Measurements from ENCODE around the gene CDC20B.
"Not testable (repeated sequence)": the region's sequence is repeated elsewhere in the genome, so short reads cannot be mapped to it uniquely, and the experiment has no call there.

CDC20B gene

GRCh38 chr5:55160493-55161209 lies 12.3 kb downstream of the CDC20B start:
- DNase-seq (ENCODE audit: low read depth) = peak; percentile 94

GRCh38 chr5:55159763-55160492 lies 13.0 kb downstream of the CDC20B start, which contains the start of gene GPX8:
GPX8 (plus strand) TSS chr5:55160171; CDS start chr5:55160193, 22 bp downstream.
- peak; percentile 82 for DNase-seq (ENCODE audit: low read depth)

GRCh38 chr5:55154873-55155272 lies 18.1 kb downstream of the CDC20B start:
- DNase-seq (ENCODE audit: low read depth) = peak; percentile 48

GRCh38 chr5:55151923-55152842 lies 20.8 kb downstream of the CDC20B start:
- peak; percentile 91 for DNase-seq (ENCODE audit: low read depth)

- DNase-seq (ENCODE audit: low read depth) = no peak
These were observed 23.6 kb downstream of the CDC20B start for GRCh38 chr5:55149308-55149795.

- peak; percentile 68 for DNase-seq (ENCODE audit: low read depth)
These were observed 26.3 kb downstream of the CDC20B start for GRCh38 chr5:55146543-55147151.

GRCh38 chr5:55146080-55146479 lies 26.9 kb downstream of the CDC20B start:
- no peak for DNase-seq (ENCODE audit: low read depth)

GRCh38 chr5:55143624-55144023 lies 29.4 kb downstream of the CDC20B start:
- no peak for DNase-seq (ENCODE audit: low read depth)

- DNase-seq (ENCODE audit: low read depth) = no peak
These were observed 30.9 kb downstream of the CDC20B start for GRCh38 chr5:55141945-55142690.

- DNase-seq (ENCODE audit: low read depth) = no peak
These were observed 31.9 kb downstream of the CDC20B start for GRCh38 chr5:55140908-55141665.

- no peak for DNase-seq (ENCODE audit: low read depth)
These were observed 36.5 kb downstream of the CDC20B start for GRCh38 chr5:55136521-55136920.

- no peak for DNase-seq (ENCODE audit: low read depth)
These were observed 38.8 kb downstream of the CDC20B start for GRCh38 chr5:55134053-55134722.

- no peak for DNase-seq (ENCODE audit: low read depth)
These were observed 49.6 kb downstream of the CDC20B start for GRCh38 chr5:55123365-55123764.

- DNase-seq (ENCODE audit: low read depth) = no peak
These were observed 58.9 kb downstream of the CDC20B start for GRCh38 chr5:55114061-55114460.

GRCh38 chr5:55113327-55113726 lies 59.6 kb downstream of the CDC20B start:
- DNase-seq (ENCODE audit: low read depth) = no peak

GRCh38 chr5:55110217-55110616 lies 62.8 kb downstream of the CDC20B start:
- DNase-seq (ENCODE audit: low read depth) = no peak

- no peak for DNase-seq (ENCODE audit: low read depth)
These were observed 64.3 kb downstream of the CDC20B start for GRCh38 chr5:55108661-55109060.

GRCh38 chr5:55105976-55106375 lies 67.0 kb downstream of the CDC20B start:
- DNase-seq (ENCODE audit: low read depth) = not testable (repeated sequence)

GRCh38 chr5:55104946-55105701 lies 67.9 kb downstream of the CDC20B start:
- no peak for DNase-seq (ENCODE audit: low read depth)

Measured in fibroblast of gingiva (primary cell).